ENCODE data around the gene DNAAF1. TPM values are rescaled to one million over a fixed set of nuclear protein-coding genes. Genes with fewer than 3 reads are reported as not detected.

Gene DNAAF1
- total RNA-seq, 1 donor from 2014 or later, result not detected

- no peak for DNase-seq (ENCODE audit: low spot score)
These were observed 30.4 kb downstream of the DNAAF1 start for GRCh38 chr16:84175350-84176081.

GRCh38 chr16:84176192-84177053 is 31.3 kb downstream of the DNAAF1 start:
- Mint-ChIP-seq H3K36me3 (ENCODE audit: low read depth) (no peaks in the 10 kb centered on the region), H3K27me3 (ENCODE audit: low read depth) (no peaks in the 10 kb centered on the region), H3K27ac (ENCODE audit: unreplicated experiment) (peak overlapping the region; percentile 92), H3K4me3 (ENCODE audit: unreplicated experiment) (no peak overlapping the region), H3K9me3 (ENCODE audit: low read depth) (no peaks in the 10 kb centered on the region), H3K4me1 (ENCODE audit: low read depth) (peaks cover 27% of the 10 kb centered on the region)
- no peak for TF ChIP-seq CTCF (IDR thresholded peaks at IDR 0.05)
- no peak for DNase-seq (ENCODE audit: low spot score)

More at GRCh38 chr16:84175350-84176081, 30.4 kb downstream of the DNAAF1 start:
- H3K27me3 Mint-ChIP-seq (ENCODE audit: low read depth), result no peaks in the 10 kb centered on the region
- H3K36me3 Mint-ChIP-seq (ENCODE audit: low read depth), result no peaks in the 10 kb centered on the region
- H3K4me3 Mint-ChIP-seq (ENCODE audit: unreplicated experiment), result no peak overlapping the region
- H3K9me3 Mint-ChIP-seq (ENCODE audit: low read depth), result no peaks in the 10 kb centered on the region
- peak; percentile 83 for TF ChIP-seq CTCF (IDR thresholded peaks at IDR 0.05)
- peaks cover 27% of the 10 kb centered on the region for H3K4me1 Mint-ChIP-seq (ENCODE audit: low read depth)
- no peak overlapping the region for H3K27ac Mint-ChIP-seq (ENCODE audit: unreplicated experiment)

DNA sequence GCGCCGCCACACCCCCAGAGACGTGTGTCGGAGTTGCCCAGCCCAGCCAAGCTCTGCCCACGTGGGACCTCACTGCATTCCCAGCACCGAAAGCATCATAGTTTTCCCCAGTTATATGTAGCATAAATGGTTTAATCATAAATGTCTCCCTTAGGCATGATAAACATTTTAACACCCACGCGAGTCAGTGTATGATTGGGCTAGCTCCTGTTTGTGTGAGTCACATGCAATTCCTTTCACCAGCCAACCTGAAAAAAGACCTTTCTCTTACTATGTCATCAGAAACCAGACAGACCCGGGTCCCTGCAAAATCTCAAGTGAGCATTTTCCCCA is 32.6 kb downstream of the DNAAF1 start:
- no peak for TF ChIP-seq CTCF (IDR thresholded peaks at IDR 0.05)
- Mint-ChIP-seq H3K9me3 (ENCODE audit: low read depth) (no peaks in the 10 kb centered on the region), H3K27ac (ENCODE audit: unreplicated experiment) (peak overlapping the region; percentile 92), H3K27me3 (ENCODE audit: low read depth) (no peaks in the 10 kb centered on the region), H3K36me3 (ENCODE audit: low read depth) (peaks cover 1% of the 10 kb centered on the region), H3K4me1 (ENCODE audit: low read depth) (peaks cover 27% of the 10 kb centered on the region), H3K4me3 (ENCODE audit: unreplicated experiment) (no peak overlapping the region)
- no peak for DNase-seq (ENCODE audit: low spot score)

- Mint-ChIP-seq H3K4me3 (ENCODE audit: unreplicated experiment) (no peak overlapping the region), H3K4me1 (ENCODE audit: low read depth) (peaks cover 27% of the 10 kb centered on the region), H3K36me3 (ENCODE audit: low read depth) (peaks cover 5% of the 10 kb centered on the region), H3K9me3 (ENCODE audit: low read depth) (no peaks in the 10 kb centered on the region), H3K27me3 (ENCODE audit: low read depth) (no peaks in the 10 kb centered on the region), H3K27ac (ENCODE audit: unreplicated experiment) (peak overlapping the region; percentile 92)
- DNase-seq (ENCODE audit: low spot score), result no peak
- no peak for TF ChIP-seq CTCF (IDR thresholded peaks at IDR 0.05)
These were observed 33.1 kb downstream of the DNAAF1 start for GRCh38 chr16:84178146-84178765.

All from chondrocyte (in vitro differentiated cells).